Sigmoid colon (tissue), 4 donors: ENCODE measurements around the gene JMJD1C.

Experiments used
- POLR2AphosphoS5 ChIP-seq, 4 donors: sonication (generic); formaldehyde crosslinking; IDR thresholded peaks; one replicate each; pipeline ENCODE4 v1.6.1; 2017; ENCODE audit warnings: antibody characterized with exemption in 4 of 4
- TF ChIP-seq, protein P1 (sequence below), 4 experiments: fragments of 450-650 bp in 3 of 4; fragments of 200-600 bp in 1 of 4; IDR thresholded peaks; one replicate each; pipeline ENCODE4 v1.5.1; 2016 to 2019; ENCODE audit warnings: antibody characterized with exemption in 4 of 4, mild to moderate bottlenecking in 3 of 4, moderate library complexity in 2 of 4

- TF ChIP-seq, protein P1, sequence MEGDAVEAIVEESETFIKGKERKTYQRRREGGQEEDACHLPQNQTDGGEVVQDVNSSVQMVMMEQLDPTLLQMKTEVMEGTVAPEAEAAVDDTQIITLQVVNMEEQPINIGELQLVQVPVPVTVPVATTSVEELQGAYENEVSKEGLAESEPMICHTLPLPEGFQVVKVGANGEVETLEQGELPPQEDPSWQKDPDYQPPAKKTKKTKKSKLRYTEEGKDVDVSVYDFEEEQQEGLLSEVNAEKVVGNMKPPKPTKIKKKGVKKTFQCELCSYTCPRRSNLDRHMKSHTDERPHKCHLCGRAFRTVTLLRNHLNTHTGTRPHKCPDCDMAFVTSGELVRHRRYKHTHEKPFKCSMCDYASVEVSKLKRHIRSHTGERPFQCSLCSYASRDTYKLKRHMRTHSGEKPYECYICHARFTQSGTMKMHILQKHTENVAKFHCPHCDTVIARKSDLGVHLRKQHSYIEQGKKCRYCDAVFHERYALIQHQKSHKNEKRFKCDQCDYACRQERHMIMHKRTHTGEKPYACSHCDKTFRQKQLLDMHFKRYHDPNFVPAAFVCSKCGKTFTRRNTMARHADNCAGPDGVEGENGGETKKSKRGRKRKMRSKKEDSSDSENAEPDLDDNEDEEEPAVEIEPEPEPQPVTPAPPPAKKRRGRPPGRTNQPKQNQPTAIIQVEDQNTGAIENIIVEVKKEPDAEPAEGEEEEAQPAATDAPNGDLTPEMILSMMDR (IDR thresholded peaks at IDR 0.05) = no peak
- TF ChIP-seq POLR2AphosphoS5 (IDR thresholded peaks at IDR 0.05) = no peak
Measured at GRCh38 chr10:63481815-63482421, 16.1 kb upstream of the JMJD1C start.
